Stimulated activated CD8-positive, alpha-beta memory T cell treated with anti-CD3 and anti-CD28 coated beads, Interleukin-15, amount 100 ng/mL, for 48 hours (primary cell): ENCODE results near the gene WRAP53.

Experiments
- DNase-seq, 2 donors: peaks; one replicate each; pipeline ENCODE4 v3.0.0-alpha.2; 2020; ENCODE audit warnings: low read depth in 2 of 2

WRAP53 gene

DNA sequence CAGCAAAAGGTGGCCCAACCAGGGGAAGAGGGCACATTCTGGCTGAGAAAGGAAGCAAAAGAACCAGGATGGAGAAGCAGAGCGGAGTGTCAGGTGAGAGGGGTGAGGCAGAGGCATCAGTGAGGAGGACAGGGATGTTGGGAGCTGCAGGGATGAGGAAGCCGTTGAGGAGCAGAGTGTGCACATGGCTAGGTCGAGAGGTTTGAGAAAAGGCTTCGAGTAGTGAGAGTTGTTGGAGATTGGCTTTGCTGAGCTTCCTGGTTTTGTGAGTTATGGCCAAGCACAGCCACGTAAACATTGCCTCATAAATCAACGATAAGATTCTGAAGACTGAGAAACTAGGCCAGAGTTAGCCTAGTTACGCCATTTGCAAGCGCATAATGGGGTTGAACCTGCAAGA, 56.1 kb downstream of the WRAP53 start:
- DNase-seq: no peak

- no peak for DNase-seq
Observed at GRCh38 chr17:7745748-7746470, 57.6 kb downstream of the WRAP53 start.

DNA sequence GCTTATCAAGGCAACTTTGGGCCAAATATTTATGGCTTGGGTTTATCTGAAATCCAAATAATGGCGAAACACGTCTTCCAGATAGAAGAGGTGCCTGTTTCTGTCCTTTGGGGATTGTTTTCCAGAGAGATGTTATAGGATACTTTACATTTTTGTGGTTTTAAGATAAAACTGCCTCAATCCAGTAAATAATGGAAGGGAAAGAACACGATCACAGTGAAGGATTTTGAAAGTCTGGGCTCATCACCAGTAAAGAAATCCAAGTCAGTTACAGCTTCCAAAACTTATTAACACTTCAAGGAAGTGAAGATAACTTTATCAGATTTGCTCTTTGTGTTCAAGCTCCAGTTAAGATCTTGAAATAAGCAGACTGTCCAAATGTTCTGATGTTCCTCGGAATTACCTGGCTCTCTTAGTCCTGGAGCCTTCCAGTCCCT, 59.4 kb downstream of the WRAP53 start:
- DNase-seq: no peak

GRCh38 chr17:7748076-7748775, 59.9 kb downstream of the WRAP53 start:
- no peak for DNase-seq

GRCh38 chr17:7750321-7750821, 62.1 kb downstream of the WRAP53 start:
- DNase-seq: no peak
